HCT116 (cell line): ENCODE data around the gene PROSER2. TPM values are rescaled to one million over a fixed set of nuclear protein-coding genes. Genes with fewer than 3 reads are reported as not detected.

Experiments used
- ATAC-seq: fragments of 200-7000 bp; cut with Tn5 transposase; 2 replicates; pipeline ENCODE4 v1.9.1; 2020; ENCODE audit warnings: mild to moderate bottlenecking, moderate library complexity
- BruUV-seq: library from RNA; stranded (reverse); fragments of 400-500 nt; replicated peaks from 2 replicates; lab custom pipeline; 2021; lab: Mats Ljungman, UMichigan
- CTCF ChIA-PET: fragments of 300-600 bp; sonication (Branson Sonifier 250); formaldehyde crosslinking; loops from one replicate; lab custom pipeline; 2021; ENCODE audit warnings: antibody characterized with exemption; lab: Charles Lee
- POLR2A ChIA-PET: fragments of 300-600, 350-600 bp; sonication (Branson Sonifier 250); formaldehyde crosslinking; loops from one replicate; lab custom pipeline; 2021; ENCODE audit warnings: antibody characterized with exemption; lab: Charles Lee
- RAD21 ChIA-PET, 2 experiments: fragments of 300-600 bp; sonication (Branson Sonifier 250); formaldehyde crosslinking; loops; one replicate each; lab custom pipeline; 2023; ENCODE audit warnings: low total read pairs in 2 of 2; ENCODE audit not compliant: uncharacterized antibody in 2 of 2, unreplicated experiment in 2 of 2, low non-redundant PET in 1 of 2; lab: Charles Lee
- DNase-seq: peaks from one replicate; pipeline ENCODE4 v3.0.0-alpha.2; 2010; ENCODE audit warnings: low read depth, low spot score
- H2AFZ ChIP-seq: fragments of 200-600 bp; shearing (Covaris generic), sonication (generic); 2 replicates; pipeline ENCODE4 v1.6.1; 2017; ENCODE audit warnings: low read depth, mixed run types, mixed read lengths, antibody characterized with exemption, low read length; ENCODE audit not compliant: poor library complexity, severe bottlenecking
- H3K27ac ChIP-seq: 2 replicates; pipeline ENCODE4 v1.5.1; 2012; ENCODE audit warnings: low read depth, low read length
- H3K27me3 ChIP-seq: fragments of 200-600 bp; sonication (generic); 2 replicates; pipeline ENCODE4 v1.6.1; 2016; ENCODE audit warnings: mixed run types, low read length, mixed read lengths; ENCODE audit not compliant: insufficient read depth
- H3K36me3 ChIP-seq, 2 experiments: fragments of 200-500 bp in 1 of 2; fragments of 200-600 bp in 1 of 2; sonication (Bioruptor generic) in 1 of 2; sonication (generic) in 1 of 2; 2 replicates each; pipeline versions ENCODE4 v1.5.1 to v1.6.1; 2014 to 2016; ENCODE audit warnings: low read length in 2 of 2, inconsistent platforms in 1 of 2, mixed read lengths in 1 of 2, mixed run types in 1 of 2; ENCODE audit not compliant: insufficient read depth in 2 of 2, control insufficient read depth in 1 of 2
- H3K4me1 ChIP-seq, 2 experiments: fragments of 200-600 bp in 1 of 2; sonication (generic) in 1 of 2; 2 replicates each; pipeline versions ENCODE4 v1.5.1 to v1.6.1; 2012 to 2017; ENCODE audit warnings: low read length in 2 of 2, inconsistent platforms in 1 of 2, mild to moderate bottlenecking in 1 of 2, mixed read lengths in 1 of 2, mixed run types in 1 of 2, moderate library complexity in 1 of 2; ENCODE audit not compliant: insufficient read depth in 2 of 2, control insufficient read depth in 1 of 2
- H3K4me2 ChIP-seq: fragments of 200-600 bp; sonication (generic); 2 replicates; pipeline ENCODE4 v1.6.1; 2017; ENCODE audit warnings: mixed run types, low read length, mixed read lengths
- H3K4me3 ChIP-seq, 2 experiments: fragments of 200-600 bp in 1 of 2; sonication (generic) in 1 of 2; replicated peaks in 1 of 2; 2 replicates each; pipeline ENCODE4 v1.5.1; 2011 to 2016; ENCODE audit warnings: low read length in 2 of 2, control low read depth in 1 of 2, low read depth in 1 of 2, mild to moderate bottlenecking in 1 of 2, mixed read lengths in 1 of 2, mixed run types in 1 of 2
- H3K79me2 ChIP-seq: fragments of 200-600 bp; sonication (generic); 2 replicates; pipeline ENCODE4 v1.6.1; 2017; ENCODE audit warnings: mild to moderate bottlenecking, mixed run types, low read length, moderate library complexity, mixed read lengths; ENCODE audit not compliant: insufficient read depth
- H3K9ac ChIP-seq: fragments of 200-600 bp; sonication (generic); 2 replicates; pipeline ENCODE4 v1.6.1; 2016; ENCODE audit warnings: low read length, mixed read lengths
- H3K9me2 ChIP-seq: fragments of 200-600 bp; sonication (generic), shearing (Covaris generic); 2 replicates; pipeline ENCODE4 v1.6.1; 2017; ENCODE audit warnings: mixed run types, mild to moderate bottlenecking, moderate library complexity; ENCODE audit not compliant: insufficient read depth
- H3K9me3 ChIP-seq, 2 experiments: fragments of 200-500 bp in 1 of 2; fragments of 200-600 bp in 1 of 2; sonication (Bioruptor generic) in 1 of 2; sonication (generic) in 1 of 2; 2 replicates each; pipeline ENCODE4 v1.6.1; 2014 to 2017; ENCODE audit warnings: low read length in 2 of 2, mixed read lengths in 2 of 2, inconsistent platforms in 1 of 2, low read depth in 1 of 2, mild to moderate bottlenecking in 1 of 2, mixed run types in 1 of 2, moderate library complexity in 1 of 2; ENCODE audit not compliant: control insufficient read depth in 1 of 2, insufficient read depth in 1 of 2
- H4K20me1 ChIP-seq: fragments of 200-600 bp; sonication (generic), shearing (Covaris generic); 2 replicates; pipeline ENCODE4 v1.6.1; 2017; ENCODE audit warnings: mixed run types, mild to moderate bottlenecking, moderate library complexity; ENCODE audit not compliant: insufficient read depth
- CEBPB ChIP-seq: IDR thresholded peaks from 2 replicates; pipeline ENCODE4 v1.6.1; 2012; ENCODE audit warnings: low read depth
- ELF1 ChIP-seq: IDR thresholded peaks from 2 replicates; pipeline ENCODE4 v1.6.1; 2012; ENCODE audit warnings: low read depth, borderline replicate concordance
- EZH2phosphoT487 ChIP-seq: fragments of 200-600 bp; IDR thresholded peaks from 2 replicates; pipeline ENCODE4 v1.6.1; 2018; ENCODE audit warnings: antibody characterized with exemption, borderline replicate concordance
- FOSL1 ChIP-seq: IDR thresholded peaks from 2 replicates; pipeline ENCODE4 v1.6.1; 2012; ENCODE audit warnings: low read depth
- JUND ChIP-seq: IDR thresholded peaks from 2 replicates; pipeline ENCODE4 v1.6.1; 2012
- POLR2A ChIP-seq: IDR thresholded peaks from 2 replicates; pipeline ENCODE4 v1.7.0; 2011; ENCODE audit warnings: borderline replicate concordance; ENCODE audit not compliant: insufficient read depth, insufficient read length; ENCODE audit errors: extremely low read depth
- SP1 ChIP-seq: IDR thresholded peaks from 2 replicates; pipeline ENCODE4 v1.6.1; 2012; ENCODE audit warnings: low read depth
- SRF ChIP-seq: IDR thresholded peaks from 2 replicates; pipeline ENCODE4 v1.6.1; 2012; ENCODE audit warnings: low read depth
- TCF7L2 ChIP-seq: IDR thresholded peaks from 2 replicates; pipeline ENCODE4 v1.7.0; 2011; ENCODE audit warnings: borderline replicate concordance, inconsistent platforms; ENCODE audit not compliant: insufficient read depth, insufficient read length; ENCODE audit errors: extremely low read depth
- ZFX ChIP-seq: fragments of 450-650 bp; IDR thresholded peaks from 2 replicates; pipeline ENCODE4 v1.6.1; 2017
- intact Hi-C: fragments of 100-400 bp; cut with micrococcal nuclease; formaldehyde crosslinking; loops from 2 replicates; pipeline ENCODE4 v1.10.0; 2022
- total RNA-seq: library from RNA; stranded (reverse); gene quantifications from one replicate; pipeline ENCODE4 v1.2.1, GENCODE V29; 2021; ENCODE audit not compliant: unreplicated experiment
- TF ChIP-seq, protein P1 (sequence below): IDR thresholded peaks from 2 replicates; pipeline ENCODE4 v1.6.1; 2012
- TF ChIP-seq, protein P2 (sequence below): IDR thresholded peaks from 2 replicates; pipeline ENCODE4 v1.6.1; 2012
- TF ChIP-seq, protein P3 (sequence below), 3 experiments: fragments of 200-600 bp in 1 of 3; sonication (generic) in 1 of 3; IDR thresholded peaks in 2 of 3; conservative IDR thresholded peaks in 1 of 3; 2 replicates each; pipeline ENCODE4 v1.5.1; 2012 to 2017; ENCODE audit warnings: low read depth in 2 of 3, low read length in 2 of 3, antibody characterized with exemption in 1 of 3, borderline replicate concordance in 1 of 3, control low read depth in 1 of 3, mild to moderate bottlenecking in 1 of 3, mixed read lengths in 1 of 3, mixed run types in 1 of 3, moderate library complexity in 1 of 3; ENCODE audit not compliant: insufficient read depth in 1 of 3
- TF ChIP-seq, protein P4 (sequence below): IDR thresholded peaks from 2 replicates; pipeline ENCODE4 v1.6.1; 2012; ENCODE audit warnings: low read depth

The PROSER2 gene
- total RNA-seq, 1 experiment from 2014 or later: 46.2 TPM

DNA sequence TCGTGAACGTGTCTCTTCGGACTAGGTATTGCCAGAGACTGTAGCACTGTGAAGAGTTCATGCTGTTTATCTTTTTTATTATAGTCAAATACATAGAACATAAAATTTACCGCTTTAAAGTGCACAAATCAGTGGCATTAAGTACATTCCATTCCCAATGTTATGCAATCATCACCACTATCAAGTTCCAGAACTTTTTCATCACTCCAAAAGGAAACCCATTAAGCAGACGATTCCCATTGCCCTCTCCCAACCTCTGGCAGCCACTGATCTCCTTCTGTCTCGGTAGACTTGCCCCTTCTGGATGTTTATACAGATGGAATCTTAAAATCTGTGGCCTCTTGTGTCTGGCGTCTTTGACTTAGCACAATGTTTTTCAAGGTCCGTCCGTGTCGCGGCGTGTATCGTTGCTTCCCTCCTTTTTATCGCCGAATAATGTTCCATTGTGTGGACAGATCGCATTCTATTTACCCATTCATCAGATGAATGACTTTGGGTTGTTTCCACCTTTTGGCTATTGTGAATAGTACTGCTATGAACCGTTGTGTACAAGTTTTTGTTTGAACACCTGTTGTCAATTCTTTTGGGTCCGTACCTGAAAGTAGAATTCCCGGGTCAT is 2.7 kb downstream of the PROSER2 start (continued):
- no peak for TF ChIP-seq ELF1
- TF ChIP-seq EZH2phosphoT487: no peak
- no peak for TF ChIP-seq ZFX

DNA sequence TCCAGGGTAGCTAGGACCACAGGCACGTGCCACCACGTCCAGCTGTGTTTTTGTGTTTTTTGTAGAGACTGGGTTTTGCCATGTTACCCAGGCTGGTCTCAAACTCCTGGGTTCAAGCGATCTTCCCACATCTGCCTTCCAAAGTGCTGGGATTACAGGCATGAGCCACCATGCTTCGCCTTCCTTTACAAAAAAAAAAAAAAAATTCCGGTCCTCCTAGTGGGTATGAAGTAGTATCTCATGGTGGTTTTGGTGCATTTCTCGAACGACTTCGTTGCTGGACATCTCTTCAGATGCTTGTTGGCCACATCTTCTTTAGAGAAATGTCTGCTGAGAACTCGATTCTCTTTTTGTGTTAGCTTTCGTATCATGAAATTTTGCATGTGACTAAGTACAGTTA is 3.9 kb downstream of the PROSER2 start:
- CTCF ChIA-PET: no interaction called here
- Histone ChIP-seq H3K27ac (no peak overlapping the region), H2AFZ (no peak overlapping the region), H4K20me1 (peaks cover 25% of the 10 kb centered on the region; the same call in 1 of the 2 replicates), H3K9me2 (no peaks in the 10 kb centered on the region), H3K36me3 (peaks cover 0 to 8% of the 10 kb centered on the region in 2 experiments; a peak in 1 of 4 replicates), H3K79me2 (peaks cover 92% of the 10 kb centered on the region), H3K9me3 (no peaks in the 10 kb centered on the region), H3K4me2 (no peak overlapping the region), H3K27me3 (no peaks in the 10 kb centered on the region), H3K4me1 (peaks cover 6 to 53% of the 10 kb centered on the region in 2 experiments), H3K4me3 (no peak overlapping the region), H3K9ac (no peak overlapping the region)
- BruUV-seq: no TSS peak
- ATAC-seq: no peak
- POLR2A ChIA-PET: interaction anchor here (0.6 kb wide), 1 partner anchor 14 kb away, joined by 3 read pairs; no protein-coding TSS in a partner anchor
- no peak for DNase-seq
- RAD21 ChIA-PET: no interaction called here
- intact Hi-C loops: no loop called here
- TF ChIP-seq SRF (no peak), TCF7L2 (no peak), ZFX (no peak), SP1 (no peak), POLR2A (no peak), CEBPB (no peak), ELF1 (no peak), FOSL1 (no peak), JUND (no peak)
- TF ChIP-seq, protein P1, sequence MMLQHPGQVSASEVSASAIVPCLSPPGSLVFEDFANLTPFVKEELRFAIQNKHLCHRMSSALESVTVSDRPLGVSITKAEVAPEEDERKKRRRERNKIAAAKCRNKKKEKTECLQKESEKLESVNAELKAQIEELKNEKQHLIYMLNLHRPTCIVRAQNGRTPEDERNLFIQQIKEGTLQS: no peak
- TF ChIP-seq, protein P2, sequence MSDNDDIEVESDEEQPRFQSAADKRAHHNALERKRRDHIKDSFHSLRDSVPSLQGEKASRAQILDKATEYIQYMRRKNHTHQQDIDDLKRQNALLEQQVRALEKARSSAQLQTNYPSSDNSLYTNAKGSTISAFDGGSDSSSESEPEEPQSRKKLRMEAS: no peak
- TF ChIP-seq, protein P3, sequence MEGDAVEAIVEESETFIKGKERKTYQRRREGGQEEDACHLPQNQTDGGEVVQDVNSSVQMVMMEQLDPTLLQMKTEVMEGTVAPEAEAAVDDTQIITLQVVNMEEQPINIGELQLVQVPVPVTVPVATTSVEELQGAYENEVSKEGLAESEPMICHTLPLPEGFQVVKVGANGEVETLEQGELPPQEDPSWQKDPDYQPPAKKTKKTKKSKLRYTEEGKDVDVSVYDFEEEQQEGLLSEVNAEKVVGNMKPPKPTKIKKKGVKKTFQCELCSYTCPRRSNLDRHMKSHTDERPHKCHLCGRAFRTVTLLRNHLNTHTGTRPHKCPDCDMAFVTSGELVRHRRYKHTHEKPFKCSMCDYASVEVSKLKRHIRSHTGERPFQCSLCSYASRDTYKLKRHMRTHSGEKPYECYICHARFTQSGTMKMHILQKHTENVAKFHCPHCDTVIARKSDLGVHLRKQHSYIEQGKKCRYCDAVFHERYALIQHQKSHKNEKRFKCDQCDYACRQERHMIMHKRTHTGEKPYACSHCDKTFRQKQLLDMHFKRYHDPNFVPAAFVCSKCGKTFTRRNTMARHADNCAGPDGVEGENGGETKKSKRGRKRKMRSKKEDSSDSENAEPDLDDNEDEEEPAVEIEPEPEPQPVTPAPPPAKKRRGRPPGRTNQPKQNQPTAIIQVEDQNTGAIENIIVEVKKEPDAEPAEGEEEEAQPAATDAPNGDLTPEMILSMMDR (IDR thresholded peaks at IDR 0.05 in 2 of 3, conservative IDR thresholded peaks at IDR 0.05 in 1 of 3; ENCODE audit: borderline replicate concordance in 1 of 3, insufficient read depth in 1 of 3, low read depth in 2 of 3, low read length in 2 of 3): no peak
- TF ChIP-seq, protein P4, sequence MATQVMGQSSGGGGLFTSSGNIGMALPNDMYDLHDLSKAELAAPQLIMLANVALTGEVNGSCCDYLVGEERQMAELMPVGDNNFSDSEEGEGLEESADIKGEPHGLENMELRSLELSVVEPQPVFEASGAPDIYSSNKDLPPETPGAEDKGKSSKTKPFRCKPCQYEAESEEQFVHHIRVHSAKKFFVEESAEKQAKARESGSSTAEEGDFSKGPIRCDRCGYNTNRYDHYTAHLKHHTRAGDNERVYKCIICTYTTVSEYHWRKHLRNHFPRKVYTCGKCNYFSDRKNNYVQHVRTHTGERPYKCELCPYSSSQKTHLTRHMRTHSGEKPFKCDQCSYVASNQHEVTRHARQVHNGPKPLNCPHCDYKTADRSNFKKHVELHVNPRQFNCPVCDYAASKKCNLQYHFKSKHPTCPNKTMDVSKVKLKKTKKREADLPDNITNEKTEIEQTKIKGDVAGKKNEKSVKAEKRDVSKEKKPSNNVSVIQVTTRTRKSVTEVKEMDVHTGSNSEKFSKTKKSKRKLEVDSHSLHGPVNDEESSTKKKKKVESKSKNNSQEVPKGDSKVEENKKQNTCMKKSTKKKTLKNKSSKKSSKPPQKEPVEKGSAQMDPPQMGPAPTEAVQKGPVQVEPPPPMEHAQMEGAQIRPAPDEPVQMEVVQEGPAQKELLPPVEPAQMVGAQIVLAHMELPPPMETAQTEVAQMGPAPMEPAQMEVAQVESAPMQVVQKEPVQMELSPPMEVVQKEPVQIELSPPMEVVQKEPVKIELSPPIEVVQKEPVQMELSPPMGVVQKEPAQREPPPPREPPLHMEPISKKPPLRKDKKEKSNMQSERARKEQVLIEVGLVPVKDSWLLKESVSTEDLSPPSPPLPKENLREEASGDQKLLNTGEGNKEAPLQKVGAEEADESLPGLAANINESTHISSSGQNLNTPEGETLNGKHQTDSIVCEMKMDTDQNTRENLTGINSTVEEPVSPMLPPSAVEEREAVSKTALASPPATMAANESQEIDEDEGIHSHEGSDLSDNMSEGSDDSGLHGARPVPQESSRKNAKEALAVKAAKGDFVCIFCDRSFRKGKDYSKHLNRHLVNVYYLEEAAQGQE: no peak
